ENCODE results near the gene STYXL2. TPM values are rescaled to one million over a fixed set of nuclear protein-coding genes. Genes with fewer than 3 reads are reported as not detected.

STYXL2 gene
- total RNA-seq, 2 donors from 2014 or later: 5.8 to 21.9 TPM

GRCh38 chr1:167056529-167057231 is 37.2 kb upstream of the STYXL2 start:
- Histone ChIP-seq H3K9me3 (no peaks in the 10 kb centered on the region), H3K4me1 (ENCODE audit: control insufficient read depth in 1 of 2, low read depth in 2 of 2) (peaks cover 0 to 8% of the 10 kb centered on the region in 2 donors), H3K36me3 (no peaks in the 10 kb centered on the region), H3K27me3 (replicated peaks; ENCODE audit: insufficient read depth) (no peaks in the 10 kb centered on the region), H3K27ac (no peak overlapping the region), H3K4me3 (no peak overlapping the region)
- DNase-seq (ENCODE audit: low spot score) (no peak), ATAC-seq (ENCODE audit: insufficient number of reproducible peaks, low FRiP score, low read depth) (no peak)
- TF ChIP-seq, protein P1, sequence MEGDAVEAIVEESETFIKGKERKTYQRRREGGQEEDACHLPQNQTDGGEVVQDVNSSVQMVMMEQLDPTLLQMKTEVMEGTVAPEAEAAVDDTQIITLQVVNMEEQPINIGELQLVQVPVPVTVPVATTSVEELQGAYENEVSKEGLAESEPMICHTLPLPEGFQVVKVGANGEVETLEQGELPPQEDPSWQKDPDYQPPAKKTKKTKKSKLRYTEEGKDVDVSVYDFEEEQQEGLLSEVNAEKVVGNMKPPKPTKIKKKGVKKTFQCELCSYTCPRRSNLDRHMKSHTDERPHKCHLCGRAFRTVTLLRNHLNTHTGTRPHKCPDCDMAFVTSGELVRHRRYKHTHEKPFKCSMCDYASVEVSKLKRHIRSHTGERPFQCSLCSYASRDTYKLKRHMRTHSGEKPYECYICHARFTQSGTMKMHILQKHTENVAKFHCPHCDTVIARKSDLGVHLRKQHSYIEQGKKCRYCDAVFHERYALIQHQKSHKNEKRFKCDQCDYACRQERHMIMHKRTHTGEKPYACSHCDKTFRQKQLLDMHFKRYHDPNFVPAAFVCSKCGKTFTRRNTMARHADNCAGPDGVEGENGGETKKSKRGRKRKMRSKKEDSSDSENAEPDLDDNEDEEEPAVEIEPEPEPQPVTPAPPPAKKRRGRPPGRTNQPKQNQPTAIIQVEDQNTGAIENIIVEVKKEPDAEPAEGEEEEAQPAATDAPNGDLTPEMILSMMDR (IDR thresholded peaks at IDR 0.05): no peak

GRCh38 chr1:167057241-167057688 is 36.6 kb upstream of the STYXL2 start:
- H3K36me3 ChIP-seq: no peaks in the 10 kb centered on the region
- TF ChIP-seq, protein P1 (IDR thresholded peaks at IDR 0.05): no peak
- no peak overlapping the region for H3K27ac ChIP-seq
- H3K27me3 ChIP-seq (replicated peaks; ENCODE audit: insufficient read depth): no peaks in the 10 kb centered on the region
- no peak overlapping the region for H3K4me3 ChIP-seq
- H3K9me3 ChIP-seq: no peaks in the 10 kb centered on the region
- ATAC-seq (ENCODE audit: insufficient number of reproducible peaks, low FRiP score, low read depth) (no peak), DNase-seq (ENCODE audit: low spot score) (no peak)
- peaks cover 0 to 8% of the 10 kb centered on the region in 2 donors for H3K4me1 ChIP-seq (ENCODE audit: control insufficient read depth in 1 of 2, low read depth in 2 of 2)

- DNase-seq (ENCODE audit: low spot score) (no peak), ATAC-seq (ENCODE audit: insufficient number of reproducible peaks, low FRiP score, low read depth) (peak; percentile 53)
- H3K36me3 ChIP-seq: no peaks in the 10 kb centered on the region
- H3K4me3 ChIP-seq: peak overlapping the region; percentile 40
- H3K27ac ChIP-seq: no peak overlapping the region
- H3K27me3 ChIP-seq (replicated peaks; ENCODE audit: insufficient read depth): no peaks in the 10 kb centered on the region
- TF ChIP-seq, protein P1 (IDR thresholded peaks at IDR 0.05): peak; percentile 99
- no peaks in the 10 kb centered on the region for H3K9me3 ChIP-seq
- H3K4me1 ChIP-seq (ENCODE audit: control insufficient read depth in 1 of 2, low read depth in 2 of 2): peaks cover 0 to 8% of the 10 kb centered on the region in 2 donors
Measured at GRCh38 chr1:167059045-167059808, 34.6 kb upstream of the STYXL2 start.

GRCh38 chr1:167059809-167060107 is 34.1 kb upstream of the STYXL2 start:
- no peaks in the 10 kb centered on the region for H3K9me3 ChIP-seq
- no peak for ATAC-seq (ENCODE audit: insufficient number of reproducible peaks, low FRiP score, low read depth)

More at GRCh38 chr1:167059809-167060107, 34.1 kb upstream of the STYXL2 start:
- DNase-seq (ENCODE audit: low spot score): no peak
- Histone ChIP-seq H3K4me1 (ENCODE audit: control insufficient read depth in 1 of 2, low read depth in 2 of 2) (peaks cover 0 to 8% of the 10 kb centered on the region in 2 donors), H3K36me3 (no peaks in the 10 kb centered on the region), H3K4me3 (no peak overlapping the region), H3K27ac (no peak overlapping the region), H3K27me3 (replicated peaks; ENCODE audit: insufficient read depth) (no peaks in the 10 kb centered on the region)
- TF ChIP-seq, protein P1 (IDR thresholded peaks at IDR 0.05): no peak

Measured in thoracic aorta (tissue), 2 donors.